ENCODE data around the gene MYOT.
"Not testable (repeated sequence)": the region's sequence is repeated elsewhere in the genome, so short reads cannot be mapped to it uniquely, and the experiment has no call there.

MYOT gene, protein sequence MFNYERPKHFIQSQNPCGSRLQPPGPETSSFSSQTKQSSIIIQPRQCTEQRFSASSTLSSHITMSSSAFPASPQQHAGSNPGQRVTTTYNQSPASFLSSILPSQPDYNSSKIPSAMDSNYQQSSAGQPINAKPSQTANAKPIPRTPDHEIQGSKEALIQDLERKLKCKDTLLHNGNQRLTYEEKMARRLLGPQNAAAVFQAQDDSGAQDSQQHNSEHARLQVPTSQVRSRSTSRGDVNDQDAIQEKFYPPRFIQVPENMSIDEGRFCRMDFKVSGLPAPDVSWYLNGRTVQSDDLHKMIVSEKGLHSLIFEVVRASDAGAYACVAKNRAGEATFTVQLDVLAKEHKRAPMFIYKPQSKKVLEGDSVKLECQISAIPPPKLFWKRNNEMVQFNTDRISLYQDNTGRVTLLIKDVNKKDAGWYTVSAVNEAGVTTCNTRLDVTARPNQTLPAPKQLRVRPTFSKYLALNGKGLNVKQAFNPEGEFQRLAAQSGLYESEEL

DNA sequence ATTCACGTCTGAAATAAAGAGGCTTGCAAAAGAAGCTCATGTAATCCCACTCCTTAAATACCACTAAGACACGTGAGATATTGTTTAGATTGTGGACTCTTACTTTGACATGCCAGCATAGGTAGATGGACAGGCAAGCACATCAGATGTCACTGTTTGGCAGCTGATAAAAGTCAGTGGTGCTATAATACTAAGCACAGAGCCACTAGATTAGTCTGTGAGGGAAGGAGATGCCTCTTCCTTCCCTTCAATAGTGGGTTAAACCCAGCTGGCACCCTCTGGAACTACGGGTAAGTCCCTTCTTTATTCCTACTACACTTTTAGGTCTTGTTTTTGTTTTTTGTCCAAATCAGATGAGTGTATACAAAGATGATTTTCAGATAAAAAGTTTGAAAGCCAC is at the start of gene MYOT:
MYOT (plus strand) TSS at position 197 of the 400 bp plus-strand sequence. CDS start 2,792 bp downstream, outside the sequence.
- no peak for DNase-seq (ENCODE audit: low read depth in 2 of 2)

DNA sequence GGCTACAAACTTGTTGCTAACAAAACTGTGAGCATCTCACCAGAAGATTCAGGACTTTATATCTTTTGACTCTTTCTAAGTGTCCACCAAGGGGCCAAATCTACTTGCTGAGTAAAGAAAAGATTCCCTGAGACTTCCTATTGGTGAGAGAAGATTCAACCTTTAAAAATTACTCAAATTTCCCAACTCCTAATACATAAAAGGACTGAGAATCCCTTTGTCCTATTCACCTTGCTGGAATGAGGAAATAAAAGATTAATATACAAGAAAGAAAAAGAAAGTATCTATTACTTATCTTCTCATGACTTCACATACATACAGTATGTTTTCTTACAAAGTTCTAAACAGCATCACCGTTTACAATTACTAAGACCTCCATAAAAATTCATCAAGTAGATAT is 47.9 kb upstream of the MYOT start:
- DNase-seq (ENCODE audit: low read depth in 2 of 2) = no peak

DNA sequence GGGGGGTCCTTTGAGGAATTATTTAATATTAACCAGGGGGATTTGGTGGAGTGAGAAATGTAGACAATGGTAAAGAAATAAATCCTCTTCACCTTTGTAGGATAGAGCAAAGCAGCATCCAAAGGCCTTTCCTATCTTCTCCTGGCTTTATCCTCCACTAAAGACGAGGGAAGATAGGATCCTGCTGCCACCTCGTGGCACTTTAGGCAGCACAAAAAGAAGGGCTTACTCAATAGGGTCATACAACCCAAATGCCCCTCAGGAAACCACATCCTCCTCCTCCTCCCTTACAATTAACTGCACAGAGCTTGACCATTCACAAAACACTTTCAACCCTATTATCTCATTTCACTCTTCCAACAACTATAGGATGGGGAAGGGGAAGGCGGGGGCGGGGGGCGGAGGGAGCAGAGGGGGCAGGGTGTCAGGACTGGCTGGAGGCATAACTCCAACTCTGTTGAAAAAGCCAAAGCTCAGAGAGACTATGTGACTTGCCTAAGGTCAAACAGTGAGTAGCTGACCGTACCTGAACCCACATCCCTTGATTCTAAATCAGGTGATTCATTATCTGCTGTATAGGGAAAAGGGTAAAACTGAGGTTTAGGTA is 45.4 kb upstream of the MYOT start:
- no peak for DNase-seq (ENCODE audit: low read depth in 2 of 2)

DNA sequence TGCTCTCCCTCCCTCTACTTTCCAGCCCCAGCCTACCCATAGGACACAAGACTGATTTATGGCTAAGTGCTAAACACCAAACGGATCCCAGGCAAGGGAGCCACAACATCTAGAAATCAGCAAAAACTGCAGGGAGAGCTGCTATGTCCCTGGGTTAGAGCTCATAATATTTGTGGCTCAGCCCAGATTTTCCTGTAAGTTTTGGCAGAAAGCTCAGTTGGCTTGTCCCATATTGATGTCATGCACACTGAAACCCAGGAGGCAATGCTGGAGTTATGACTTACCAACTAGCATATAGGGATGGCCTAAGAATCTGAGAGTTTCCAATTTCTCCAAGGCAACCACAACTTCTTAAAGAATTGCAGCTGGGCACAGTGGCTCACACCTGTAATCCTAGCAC is 44.7 kb upstream of the MYOT start:
- no peak for DNase-seq (ENCODE audit: low read depth in 2 of 2)

DNA sequence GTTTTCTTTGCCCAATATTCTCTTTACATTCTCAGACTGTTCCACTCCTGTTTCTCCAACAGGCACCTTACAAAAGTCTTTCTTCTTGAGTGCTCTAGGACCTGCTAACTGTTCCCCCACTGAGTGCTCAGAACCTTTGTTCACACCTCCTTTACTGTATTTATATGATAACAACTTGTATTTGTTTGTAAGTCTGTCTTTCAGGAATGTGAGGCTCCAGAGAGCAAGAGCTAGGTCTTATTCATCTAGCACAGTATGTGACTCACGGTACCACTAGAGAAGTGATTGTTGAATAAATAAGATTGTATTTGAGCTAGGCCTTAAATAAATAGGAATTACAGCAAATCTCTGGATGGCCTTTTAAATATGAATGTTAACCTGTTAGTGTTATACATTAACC is 42.5 kb upstream of the MYOT start:
- no peak for DNase-seq (ENCODE audit: low read depth in 2 of 2)

DNA sequence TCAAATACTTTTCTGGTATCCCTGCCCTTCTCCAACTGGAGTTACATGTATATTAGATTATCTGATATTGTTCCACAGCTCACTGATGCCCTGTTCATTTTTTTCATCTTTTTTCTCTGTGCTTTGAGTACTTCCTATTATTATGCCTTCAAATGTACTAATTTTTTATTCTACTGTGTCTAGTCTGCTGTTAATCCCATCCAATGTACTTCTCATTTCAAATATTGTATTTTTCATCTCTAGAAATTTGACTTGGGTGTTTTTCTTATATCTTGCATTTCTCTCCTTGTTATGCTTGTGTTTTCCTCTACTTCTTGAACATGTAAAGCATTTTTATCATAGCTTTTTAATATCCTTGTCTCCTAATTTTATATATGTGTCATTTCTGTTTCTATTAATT is 41.6 kb upstream of the MYOT start:
- DNase-seq (ENCODE audit: low read depth in 2 of 2) = no peak

DNA sequence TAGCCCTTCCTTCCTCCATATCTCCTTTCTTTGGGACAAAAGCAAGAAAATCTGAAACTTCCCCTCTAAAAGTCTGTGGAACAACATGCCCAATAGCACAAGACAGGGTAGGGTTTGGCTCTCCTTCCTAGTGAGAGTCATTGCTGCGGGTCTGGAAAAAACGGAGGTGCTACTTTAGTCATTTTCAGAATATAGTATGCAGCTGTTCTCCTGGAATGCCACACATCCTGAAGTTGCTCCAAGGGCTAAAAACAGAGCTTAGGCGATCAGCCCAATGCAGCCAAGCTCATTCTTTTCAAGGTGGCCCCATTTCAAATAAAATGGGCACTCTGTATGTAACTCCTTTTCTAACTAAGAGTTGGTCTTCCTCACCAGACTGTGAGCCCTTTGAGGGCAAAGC is 39.5 kb upstream of the MYOT start:
- DNase-seq (ENCODE audit: low read depth in 2 of 2) = no peak

DNA sequence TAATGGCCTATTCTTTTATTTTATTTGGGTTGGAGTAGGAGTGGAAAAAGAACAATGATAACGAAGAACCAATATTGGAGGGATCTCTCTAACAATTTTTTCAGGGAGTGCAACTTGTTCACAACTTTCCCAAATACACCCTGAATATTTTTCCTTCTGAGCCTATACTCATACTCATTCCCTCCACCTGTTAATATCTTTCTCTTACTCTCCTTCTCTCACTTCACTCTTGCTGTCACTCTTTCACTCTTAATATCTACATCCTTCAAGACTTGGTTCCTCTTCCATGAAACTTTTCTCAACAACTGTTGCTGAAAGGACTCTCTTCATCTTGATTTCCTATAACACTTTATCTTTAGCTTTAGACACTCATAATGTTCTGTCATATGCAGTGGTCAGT is 39.0 kb upstream of the MYOT start:
- DNase-seq (ENCODE audit: low read depth in 2 of 2) = no peak

DNA sequence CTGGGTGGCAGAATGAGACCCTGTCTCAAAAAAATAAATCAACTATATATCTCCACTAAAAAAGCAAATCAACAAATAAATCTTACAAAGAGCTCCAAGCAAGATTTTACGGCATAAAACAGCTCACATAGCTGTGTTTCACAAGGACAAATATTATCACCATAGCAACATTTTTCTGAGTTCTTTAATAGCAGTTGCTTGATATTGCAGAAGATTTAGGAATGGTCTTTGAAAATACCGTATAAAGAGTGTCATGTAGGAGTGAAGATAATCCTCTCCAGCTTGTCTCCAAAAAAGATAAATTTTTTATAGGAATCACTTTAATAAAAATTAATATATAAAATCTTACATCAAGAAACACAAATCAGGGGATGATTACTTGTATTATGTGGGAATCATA is 36.6 kb upstream of the MYOT start:
- DNase-seq (ENCODE audit: low read depth in 2 of 2) = no peak

DNA sequence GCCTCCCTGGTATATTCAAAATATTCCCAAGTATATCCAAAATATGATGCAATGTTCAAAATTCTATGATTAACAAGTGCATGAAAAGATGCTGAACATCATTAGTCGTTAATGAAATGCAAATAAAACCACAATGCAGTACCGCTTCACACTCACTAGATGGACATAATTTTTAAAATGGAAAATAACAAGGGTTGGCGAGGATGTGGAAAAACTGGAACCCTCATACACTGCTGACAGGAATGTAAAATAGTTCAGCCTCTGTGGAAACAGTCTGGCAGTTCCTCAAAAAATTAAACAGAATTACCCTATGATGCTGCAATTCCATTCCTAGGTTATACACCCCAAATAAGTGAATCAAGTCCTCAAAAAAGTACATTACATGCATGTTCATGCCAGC is 36.1 kb upstream of the MYOT start:
- no peak for DNase-seq (ENCODE audit: low read depth in 2 of 2)

DNA sequence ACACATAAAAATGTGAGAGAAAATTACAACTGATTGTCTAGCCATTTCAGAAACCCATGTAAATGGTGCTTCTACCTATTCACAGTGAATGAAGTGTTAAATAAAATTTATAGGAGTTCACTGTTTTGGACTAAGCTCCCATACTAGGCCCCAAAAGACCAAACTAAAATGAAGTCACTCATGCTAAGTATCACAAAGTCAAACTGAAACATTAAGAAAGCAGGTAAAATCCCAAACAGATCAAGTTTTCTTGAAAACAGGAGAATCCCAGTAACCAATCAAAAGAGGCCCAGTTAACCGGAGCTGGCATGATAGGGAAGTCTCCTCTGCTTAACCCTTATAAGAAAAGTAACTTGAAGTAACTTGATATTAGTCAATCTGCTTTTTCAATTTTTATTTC is 35.2 kb upstream of the MYOT start:
- no peak for DNase-seq (ENCODE audit: low read depth in 2 of 2)

DNA sequence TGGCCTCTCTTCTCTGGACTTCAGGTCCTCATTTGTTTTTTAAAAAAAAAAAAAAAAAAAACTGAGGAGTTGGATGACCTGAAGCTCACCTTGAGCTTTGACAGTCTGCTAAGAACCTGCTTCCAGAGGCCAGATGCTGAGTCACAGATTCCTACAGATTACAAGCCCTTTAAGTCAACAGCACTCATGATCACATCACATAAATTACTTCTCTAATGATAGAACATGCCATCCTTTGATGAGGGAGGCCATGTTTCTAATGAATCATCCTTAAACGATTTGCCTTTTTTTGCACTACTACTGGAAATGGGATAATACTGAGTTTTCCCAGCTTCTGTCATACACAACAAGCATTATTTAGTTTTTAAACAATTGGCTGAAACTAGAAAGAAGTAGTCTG is 34.2 kb upstream of the MYOT start:
- DNase-seq (ENCODE audit: low read depth in 2 of 2) = no peak

DNA sequence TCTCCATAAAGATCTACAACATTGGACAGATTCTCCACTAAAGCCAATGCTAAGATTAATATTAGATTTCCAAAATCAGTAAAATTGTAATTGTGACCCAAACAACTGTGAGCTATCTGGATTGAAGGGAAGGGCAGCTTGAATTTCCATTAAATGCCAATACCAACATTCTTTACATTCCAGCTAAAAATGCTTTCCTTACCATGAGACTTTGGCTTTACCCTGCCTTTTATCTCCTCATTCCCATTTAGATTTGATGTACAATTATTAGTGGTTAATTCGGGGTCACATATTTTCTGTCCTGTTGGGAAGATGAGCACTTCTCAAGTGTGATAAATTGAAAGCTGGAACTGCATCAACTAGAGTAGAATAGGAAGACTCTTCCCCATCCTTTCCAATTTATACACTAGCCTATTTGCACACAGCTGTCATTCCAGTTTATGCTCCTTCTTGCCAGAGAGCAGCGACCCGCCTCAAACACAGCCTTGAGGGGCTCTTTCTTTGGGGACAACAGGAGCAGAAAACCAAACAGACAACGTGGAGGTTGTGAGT is 33.1 kb upstream of the MYOT start:
- DNase-seq (ENCODE audit: low read depth in 2 of 2) = no peak

DNA sequence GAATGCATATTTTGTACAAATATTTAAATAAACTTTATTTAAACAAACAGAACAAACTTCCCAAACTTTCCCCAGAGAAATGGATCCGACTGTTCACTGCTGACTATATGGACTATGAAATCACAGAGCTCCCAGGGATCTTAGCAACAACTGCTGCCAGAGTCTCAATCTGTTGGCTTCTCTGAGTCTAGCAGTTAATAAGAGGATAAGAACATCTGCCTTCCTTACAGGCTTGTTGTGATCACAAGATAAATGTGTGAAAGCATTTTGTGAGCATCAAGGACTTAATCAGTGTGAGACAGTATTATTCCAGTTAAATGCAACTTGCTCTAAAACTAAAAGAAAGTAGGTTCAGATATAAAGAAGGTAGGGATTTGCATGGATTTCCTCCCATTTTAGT is 31.4 kb upstream of the MYOT start:
- no peak for DNase-seq (ENCODE audit: low read depth in 2 of 2)

DNA sequence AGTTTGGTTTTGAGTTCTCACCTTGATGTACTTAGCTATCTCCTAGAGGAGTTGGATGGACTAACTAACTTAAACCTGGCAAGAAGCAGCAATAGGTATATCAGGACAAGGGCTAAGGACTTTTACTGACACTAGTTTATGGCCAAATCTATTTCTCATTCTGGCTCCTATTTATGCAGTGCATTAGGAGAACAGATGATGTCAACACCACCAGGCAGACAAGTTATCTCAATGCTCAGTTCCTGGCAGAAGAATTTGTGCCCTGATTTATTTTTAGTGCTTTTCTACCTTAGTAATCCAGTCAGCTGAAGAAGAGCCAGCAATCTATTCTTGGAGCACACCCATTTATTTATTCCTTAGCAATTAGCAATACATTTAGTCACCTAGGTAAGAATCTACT is 30.7 kb upstream of the MYOT start:
- no peak for DNase-seq (ENCODE audit: low read depth in 2 of 2)

DNA sequence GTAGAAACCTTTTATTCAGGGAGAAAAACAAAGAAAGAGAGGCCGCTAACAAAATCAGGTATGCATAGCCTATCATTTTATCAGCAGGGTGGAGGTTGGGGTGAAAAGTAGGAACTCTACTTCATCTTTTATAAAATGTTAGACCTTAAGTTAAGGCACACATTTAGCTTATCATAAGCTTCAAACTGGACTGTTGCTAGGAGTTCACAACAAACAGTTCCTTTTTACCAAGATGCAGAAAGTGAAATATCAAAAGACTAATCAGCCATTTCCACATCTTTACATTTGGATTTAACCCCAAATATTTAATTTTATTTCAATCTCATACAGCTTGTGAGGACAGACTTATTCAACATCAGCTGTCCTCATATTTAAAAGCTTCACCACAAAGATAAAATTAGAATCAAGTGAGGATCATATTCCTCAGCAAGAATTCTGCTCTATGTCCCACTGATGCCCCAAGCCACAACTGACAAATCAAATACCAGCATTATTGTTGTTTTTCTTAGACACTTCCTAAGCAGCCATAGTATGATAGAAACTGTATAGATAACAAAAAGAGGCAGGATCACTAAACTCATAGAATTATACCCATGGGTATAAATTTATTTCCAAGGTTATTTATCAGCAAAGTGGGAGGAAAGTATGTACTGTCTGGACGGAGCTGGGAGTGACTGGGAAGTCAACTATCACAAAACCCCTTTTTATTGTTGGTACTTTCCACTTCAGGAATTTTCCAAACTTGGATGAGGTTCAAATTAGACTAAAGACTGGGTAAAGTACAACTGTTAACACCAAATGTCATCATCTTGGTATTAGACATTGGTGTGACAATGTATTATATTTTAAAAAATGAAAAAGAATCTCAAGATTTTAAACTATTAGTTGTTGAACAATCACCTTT is 29.9 kb upstream of the MYOT start:
- DNase-seq (ENCODE audit: low read depth in 2 of 2) = no peak

DNA sequence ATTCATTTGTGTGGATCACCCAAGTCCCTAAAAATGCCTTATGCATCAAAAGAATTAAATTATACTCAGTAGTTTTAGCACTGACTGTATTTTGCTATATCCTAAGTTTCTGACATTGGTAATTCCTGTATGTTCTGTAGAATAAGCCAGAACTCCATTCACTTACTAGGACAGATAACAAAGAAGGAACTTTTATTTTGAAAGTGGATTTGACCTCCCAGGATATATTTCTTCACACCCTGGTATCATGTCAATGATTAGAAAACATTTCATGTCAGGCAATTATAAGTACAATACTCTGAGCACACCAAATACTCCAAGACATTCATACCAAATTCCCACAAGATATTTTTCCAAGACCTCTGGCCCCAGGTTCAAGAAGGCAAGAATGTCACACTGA is 28.7 kb upstream of the MYOT start:
- no peak for DNase-seq (ENCODE audit: low read depth in 2 of 2)

DNA sequence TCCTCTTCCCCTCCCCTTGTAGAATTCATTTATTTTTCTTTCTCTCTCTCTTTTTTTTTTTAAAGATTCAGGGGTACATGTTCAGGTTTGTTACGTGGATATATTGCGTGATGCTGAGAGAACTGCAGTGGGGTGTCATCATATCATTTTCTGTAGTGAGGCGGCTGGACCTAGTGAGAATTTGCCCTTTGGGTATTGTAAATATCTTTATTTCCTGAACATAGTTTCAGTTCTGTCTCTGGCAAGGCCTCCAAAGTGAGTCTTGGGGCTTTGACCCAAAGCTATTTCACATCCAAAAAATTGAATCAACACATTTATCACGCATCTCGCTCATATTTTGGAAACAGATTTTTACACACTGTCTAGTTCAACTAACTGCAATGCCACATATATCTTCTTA is 25.4 kb upstream of the MYOT start:
- no peak for DNase-seq (ENCODE audit: low read depth in 2 of 2)

DNA sequence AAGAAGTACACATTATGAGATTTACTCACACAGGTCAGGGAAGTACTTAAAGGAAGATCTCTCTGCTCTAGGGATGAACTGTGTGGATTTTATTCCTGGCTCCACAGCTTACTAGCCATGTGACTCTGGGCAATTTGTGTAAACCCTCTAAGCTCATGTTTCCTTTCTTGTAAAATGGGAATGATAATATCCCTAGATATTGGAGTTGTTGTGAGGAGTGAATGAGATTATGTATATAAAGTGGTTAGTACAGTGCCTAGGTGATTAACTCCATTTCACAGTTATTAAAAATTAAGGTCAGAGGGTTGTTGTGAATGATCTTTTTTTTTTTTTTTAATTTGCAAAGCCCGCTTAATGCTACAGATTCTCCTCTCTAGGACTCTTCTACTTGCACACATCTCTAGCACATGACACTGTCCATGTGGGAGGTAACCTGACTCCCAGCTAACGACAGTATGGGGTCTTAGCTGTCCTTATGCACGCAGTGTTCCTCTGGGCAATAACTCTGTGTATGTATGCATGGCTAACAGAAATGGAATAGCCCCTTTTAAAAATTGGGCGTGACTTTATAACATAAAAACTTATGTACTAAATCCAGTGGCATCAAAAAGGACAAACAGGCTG is 23.9 kb upstream of the MYOT start:
- no peak for DNase-seq (ENCODE audit: low read depth in 2 of 2)

DNA sequence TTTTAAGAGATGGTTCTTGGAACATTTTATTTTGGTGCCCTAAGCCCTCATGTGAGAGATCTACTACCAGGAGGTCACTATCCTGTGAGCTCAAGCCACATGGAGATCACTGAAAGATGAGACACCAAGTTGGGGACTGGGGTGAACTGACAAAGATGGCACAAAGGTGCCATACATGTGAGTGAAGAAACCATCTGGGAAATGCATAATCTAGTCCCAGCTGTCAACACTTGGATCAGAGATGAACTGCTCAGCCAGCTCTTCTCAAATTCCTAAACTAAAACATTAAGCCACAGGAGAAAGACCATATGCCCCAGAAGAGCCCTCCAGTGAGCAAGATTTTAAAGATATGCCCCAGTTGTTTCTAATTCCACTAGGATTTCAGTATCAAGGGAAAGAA is 22.2 kb upstream of the MYOT start:
- DNase-seq (ENCODE audit: low read depth in 2 of 2) = no peak

DNA sequence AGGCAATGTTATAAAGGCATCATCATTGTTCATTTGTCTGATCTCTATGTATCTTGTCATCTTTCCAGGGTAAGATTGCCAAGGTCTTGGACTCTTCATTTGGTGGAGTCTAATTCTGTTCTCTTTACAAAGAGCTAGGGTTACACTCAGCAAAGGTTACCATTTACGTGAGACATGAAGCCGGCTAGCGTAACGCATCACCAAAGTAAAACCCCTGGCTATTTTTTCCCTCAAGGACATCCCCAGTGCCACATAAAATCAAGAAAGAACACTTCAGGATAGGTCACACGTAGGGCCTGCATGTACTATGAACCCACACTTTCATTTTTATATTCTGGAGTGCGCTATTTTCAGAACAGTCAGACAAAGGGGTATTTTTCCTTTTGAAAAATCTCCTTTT is 20.0 kb upstream of the MYOT start:
- DNase-seq (ENCODE audit: low read depth in 2 of 2) = no peak

DNA sequence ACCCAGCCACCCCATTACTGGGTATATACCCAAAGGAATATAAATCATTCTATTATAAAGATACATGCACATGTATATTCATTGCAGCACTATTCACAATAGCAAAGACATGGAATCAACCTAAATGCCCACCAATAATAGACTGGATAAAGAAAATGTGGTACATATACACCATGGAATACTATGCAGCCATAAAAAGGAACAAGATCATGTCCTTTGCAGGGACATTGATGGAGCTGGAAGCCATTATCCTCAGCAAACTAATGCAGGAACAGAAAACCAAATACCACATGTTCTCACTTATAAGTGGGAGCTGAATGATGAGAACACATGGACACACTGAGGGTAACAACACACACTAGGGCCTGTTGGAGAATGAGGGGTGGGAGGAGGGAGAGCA is 14.5 kb upstream of the MYOT start:
- not testable (repeated sequence) for DNase-seq (ENCODE audit: low read depth in 2 of 2)
